HFF-Myc (cell line): ENCODE results near the gene RPS16.
"Not testable (repeated sequence)": the region's sequence is repeated elsewhere in the genome, so short reads cannot be mapped to it uniquely, and the experiment has no call there.

Experiments used
- DNase-seq: peaks from one replicate; pipeline ENCODE4 v3.0.0-alpha.2; 2011; ENCODE audit warnings: low read depth; ENCODE audit errors: extremely low read depth
- H3K4me3 ChIP-seq: replicated peaks from 2 replicates; pipeline ENCODE4 v1.5.1; 2011; ENCODE audit warnings: low read depth, mild to moderate bottlenecking, control low read depth, low read length
- TF ChIP-seq, protein P1 (sequence below): IDR thresholded peaks from 2 replicates; pipeline ENCODE4 v1.5.1; 2012; ENCODE audit warnings: mild to moderate bottlenecking, low read depth, low read length, control low read depth; ENCODE audit errors: missing control alignments

The RPS16 gene

DNA sequence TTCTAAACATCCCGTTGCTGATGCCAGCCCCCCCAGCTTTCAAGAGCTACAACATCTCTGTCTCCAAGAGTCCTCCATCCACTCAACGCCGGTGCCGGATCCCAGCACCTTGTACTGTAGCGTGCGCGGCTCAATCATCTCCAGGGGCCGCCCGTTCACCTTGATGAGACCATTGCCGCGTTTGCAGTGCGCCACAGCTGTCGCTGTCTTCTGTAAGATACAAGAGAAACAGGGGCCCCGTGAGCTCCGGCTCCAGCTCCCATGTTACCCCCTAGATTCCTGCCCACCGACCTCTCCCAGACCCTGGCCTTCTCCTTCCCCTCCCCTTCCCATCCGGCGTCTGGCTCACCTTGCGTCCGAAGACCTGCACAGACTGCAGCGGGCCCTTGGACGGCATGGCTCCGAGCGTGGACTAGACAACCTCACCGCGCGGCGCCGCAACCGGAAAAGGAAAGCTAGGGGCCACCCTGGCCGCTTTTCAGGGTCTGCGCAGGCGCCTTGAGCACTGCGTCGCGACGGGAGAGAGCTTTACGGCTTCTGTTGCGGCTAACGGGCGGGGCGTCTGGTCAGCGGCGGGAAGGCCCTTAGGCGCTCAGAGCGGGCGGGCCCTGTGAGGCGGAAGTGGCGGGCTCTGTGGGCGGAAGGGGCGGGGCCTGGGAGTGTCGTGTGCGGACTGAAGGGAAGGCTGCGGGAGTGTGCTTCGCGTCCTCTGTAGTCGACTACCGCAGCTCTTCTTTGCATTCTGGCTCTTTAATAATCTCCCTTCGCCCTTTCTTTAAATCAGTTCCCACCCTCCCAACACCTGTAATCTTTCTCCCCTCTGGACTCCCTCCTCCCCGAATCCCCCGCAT, at the start of gene RPS16:
Gene RPS16, minus strand, starts transcription at position 451 of the 851 bp plus-strand sequence. Its CDS starts 54 bp downstream, at position 397.
- DNase-seq: peak; percentile 85
- H3K4me3 ChIP-seq: peak within 1 kb of the TSS; percentile 94
- TF ChIP-seq, protein P1, sequence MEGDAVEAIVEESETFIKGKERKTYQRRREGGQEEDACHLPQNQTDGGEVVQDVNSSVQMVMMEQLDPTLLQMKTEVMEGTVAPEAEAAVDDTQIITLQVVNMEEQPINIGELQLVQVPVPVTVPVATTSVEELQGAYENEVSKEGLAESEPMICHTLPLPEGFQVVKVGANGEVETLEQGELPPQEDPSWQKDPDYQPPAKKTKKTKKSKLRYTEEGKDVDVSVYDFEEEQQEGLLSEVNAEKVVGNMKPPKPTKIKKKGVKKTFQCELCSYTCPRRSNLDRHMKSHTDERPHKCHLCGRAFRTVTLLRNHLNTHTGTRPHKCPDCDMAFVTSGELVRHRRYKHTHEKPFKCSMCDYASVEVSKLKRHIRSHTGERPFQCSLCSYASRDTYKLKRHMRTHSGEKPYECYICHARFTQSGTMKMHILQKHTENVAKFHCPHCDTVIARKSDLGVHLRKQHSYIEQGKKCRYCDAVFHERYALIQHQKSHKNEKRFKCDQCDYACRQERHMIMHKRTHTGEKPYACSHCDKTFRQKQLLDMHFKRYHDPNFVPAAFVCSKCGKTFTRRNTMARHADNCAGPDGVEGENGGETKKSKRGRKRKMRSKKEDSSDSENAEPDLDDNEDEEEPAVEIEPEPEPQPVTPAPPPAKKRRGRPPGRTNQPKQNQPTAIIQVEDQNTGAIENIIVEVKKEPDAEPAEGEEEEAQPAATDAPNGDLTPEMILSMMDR: no peak

DNA sequence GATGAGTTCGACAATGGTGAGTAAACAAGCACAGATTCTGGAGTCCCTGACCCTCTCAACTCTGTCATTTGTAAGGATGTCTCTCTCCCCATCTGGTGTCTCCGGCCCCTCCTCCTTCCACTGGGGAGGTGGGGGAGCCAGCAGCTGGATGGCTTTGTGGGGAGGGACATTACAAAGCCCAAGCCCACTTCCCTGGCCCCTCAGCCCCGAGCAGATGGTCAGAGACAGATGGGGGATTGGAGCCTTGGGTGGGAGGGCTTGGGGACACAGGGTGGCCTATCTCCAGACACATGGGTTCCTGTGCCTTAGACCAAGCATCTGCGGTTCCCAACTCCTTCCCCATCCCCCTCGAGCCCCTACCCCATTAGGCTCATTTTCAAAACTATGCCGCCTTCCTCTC, 47.4 kb upstream of the RPS16 start:
- TF ChIP-seq, protein P1: no peak
- H3K4me3 ChIP-seq: no peak overlapping the region
- no peak for DNase-seq

DNA sequence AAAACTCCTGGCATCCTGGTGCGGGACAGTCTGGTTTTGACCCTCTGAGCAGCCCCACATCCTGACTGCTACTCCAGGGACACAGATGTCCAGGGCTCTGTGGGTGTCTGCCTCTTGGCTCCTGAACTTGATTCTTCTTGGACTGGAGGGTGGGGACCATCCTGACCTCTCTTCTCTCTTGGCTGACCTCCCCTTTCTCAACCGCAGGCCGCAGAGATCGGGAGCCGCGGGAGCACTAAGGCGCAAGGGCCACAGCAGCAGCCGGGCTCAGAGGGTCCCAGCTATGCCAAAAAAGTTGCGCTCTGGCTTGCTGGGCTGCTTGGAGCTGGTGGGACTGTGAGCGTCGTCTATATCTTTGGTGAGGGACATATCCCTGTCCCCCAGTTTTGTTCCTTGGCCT, 45.9 kb upstream of the RPS16 start:
- TF ChIP-seq, protein P1: no peak
- H3K4me3 ChIP-seq: peak overlapping the region; percentile 100
- no peak for DNase-seq

DNA sequence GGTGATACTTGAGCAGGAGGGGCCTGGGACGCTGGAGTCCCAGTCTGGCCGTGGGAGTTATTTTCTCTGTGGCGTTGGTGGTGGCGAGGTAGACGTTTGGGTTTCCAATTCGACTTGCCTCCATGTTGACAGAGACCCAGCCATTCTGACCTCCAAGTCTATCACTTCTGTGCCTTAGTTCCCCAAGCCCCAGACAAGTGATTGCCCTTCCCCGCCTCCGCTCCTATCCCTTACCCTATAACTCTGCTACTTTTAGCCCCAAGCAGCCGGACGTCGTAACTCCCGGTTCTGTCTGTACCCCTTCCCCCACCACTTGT, 45.4 kb upstream of the RPS16 start:
- H3K4me3 ChIP-seq: peak overlapping the region; percentile 100
- no peak for DNase-seq
- TF ChIP-seq, protein P1: no peak

DNA sequence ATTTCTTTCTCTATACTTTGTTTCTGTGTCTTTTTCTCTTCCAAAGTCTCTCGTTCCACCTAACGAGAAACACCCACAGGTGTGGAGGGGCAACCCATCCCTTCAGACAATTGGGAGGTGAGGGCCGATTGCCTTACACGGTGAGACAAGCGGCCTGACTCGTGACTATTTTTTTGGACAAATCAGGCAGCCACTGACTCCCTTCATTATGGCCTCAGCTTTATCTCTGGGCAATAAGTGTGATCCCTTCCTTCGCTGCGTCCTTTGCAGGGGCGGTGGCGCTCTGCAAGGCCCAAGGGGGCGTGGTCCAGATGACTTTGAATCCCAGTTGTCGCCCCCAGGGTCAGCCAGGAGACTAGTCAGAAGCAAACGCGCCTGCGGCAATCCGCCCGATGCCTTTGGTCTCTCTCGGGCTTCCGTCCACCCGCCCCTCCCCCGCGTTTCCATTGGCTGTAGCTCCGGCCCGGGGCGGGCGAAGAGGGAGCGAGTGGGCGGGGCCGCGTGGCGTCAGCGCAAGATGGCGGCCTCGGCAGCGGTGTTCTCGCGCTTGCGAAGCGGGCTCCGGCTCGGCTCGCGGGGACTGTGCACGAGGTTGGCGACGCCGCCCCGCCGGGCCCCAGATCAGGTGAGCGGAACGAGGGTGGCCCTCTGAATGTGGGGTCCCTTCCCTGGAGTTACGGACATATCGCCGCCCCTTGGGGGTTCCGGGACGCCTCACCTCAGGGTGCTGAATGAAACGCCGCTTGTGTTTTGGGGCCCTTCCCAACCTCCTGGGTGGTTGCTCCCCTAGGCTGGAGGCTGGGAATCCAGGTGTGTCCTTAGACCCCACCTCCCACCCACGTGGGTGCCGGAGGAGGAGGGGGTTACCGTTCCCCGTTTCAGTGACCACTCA, 44.8 kb upstream of the RPS16 start, which contains the start of gene TIMM50:
Gene TIMM50, plus strand, starts transcription at position 502 of the 892 bp plus-strand sequence. Its CDS starts 16 bp downstream, at position 518.
- TF ChIP-seq, protein P1: no peak
- peak; percentile 88 for DNase-seq
- peak within 1 kb of the TSS; percentile 100 for H3K4me3 ChIP-seq

DNA sequence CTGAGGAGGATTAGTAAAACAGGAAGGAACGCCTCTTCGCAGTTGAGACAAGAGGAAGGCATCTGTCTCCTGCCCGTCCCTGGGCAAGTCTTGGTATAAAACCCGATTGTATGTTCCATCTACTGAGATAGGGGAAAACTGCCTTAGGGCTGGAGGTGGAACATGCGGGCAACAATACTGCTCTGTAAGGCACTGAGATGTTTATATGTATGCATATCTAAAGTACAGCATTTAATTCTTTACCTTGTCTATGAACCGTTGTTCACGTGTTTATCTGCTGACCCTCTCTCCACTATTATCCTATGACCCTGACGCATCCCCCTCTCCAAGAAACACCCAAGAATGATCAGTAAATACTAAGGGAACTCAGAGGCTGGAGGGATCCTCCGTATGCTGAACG, 44.2 kb upstream of the RPS16 start:
- no peak for DNase-seq
- TF ChIP-seq, protein P1: no peak
- H3K4me3 ChIP-seq: peak overlapping the region; percentile 100

DNA sequence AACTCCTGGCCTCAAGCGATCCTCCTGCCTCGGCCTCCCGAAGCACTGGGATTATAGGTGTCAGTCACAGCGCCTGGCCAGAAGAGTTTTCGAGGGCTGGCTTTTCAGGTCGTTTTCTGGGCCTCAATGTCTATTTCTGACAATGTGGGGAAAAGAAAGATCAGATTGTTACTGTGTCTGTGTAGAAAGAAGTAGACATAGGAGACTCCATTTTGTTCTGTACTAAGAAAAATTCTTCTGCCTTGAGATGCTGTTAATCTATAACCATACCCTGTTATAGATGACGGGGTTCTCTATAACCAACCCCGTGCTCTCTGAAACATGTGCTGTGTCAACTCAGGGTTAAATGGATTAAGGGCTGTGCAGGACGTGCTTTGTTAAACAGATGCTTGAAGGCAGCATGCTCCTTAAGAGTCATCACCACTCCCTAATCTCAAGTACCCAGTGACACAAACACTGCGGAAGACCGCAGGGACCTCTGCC, 43.6 kb upstream of the RPS16 start:
- H3K4me3 ChIP-seq, DNase-seq: not testable (repeated sequence)
